K562 (cell line): ENCODE measurements around the gene VPS33B. TPM values are rescaled to one million over a fixed set of nuclear protein-coding genes. Genes with fewer than 3 reads are reported as not detected.

Experiments
- ARID1B ChIP-seq: fragments of 450-650 bp; IDR thresholded peaks from 2 replicates; pipeline ENCODE4 v1.6.1; 2016; ENCODE audit warnings: antibody characterized with exemption, mild to moderate bottlenecking, inconsistent platforms
- HNRNPK ChIP-seq: fragments of 200-400 bp; formaldehyde crosslinking; IDR thresholded peaks from one replicate; pipeline ENCODE4 v1.6.1; 2018; ENCODE audit warnings: mild to moderate bottlenecking, low read depth, low read length; ENCODE audit not compliant: poor library complexity, severe bottlenecking
- MEF2A ChIP-seq: IDR thresholded peaks from 2 replicates; pipeline ENCODE4 v1.6.1; 2011; ENCODE audit warnings: low read depth, mild to moderate bottlenecking, low read length, moderate library complexity; ENCODE audit not compliant: control insufficient read depth
- NFXL1 ChIP-seq: fragments of 450-650 bp; formaldehyde crosslinking; IDR thresholded peaks from 2 replicates; pipeline ENCODE4 v1.4.0; 2021; ENCODE audit warnings: mild to moderate bottlenecking
- RAD21 ChIP-seq, 2 experiments: fragments of 250-450 bp in 1 of 2; fragments of 450-650 bp in 1 of 2; sonication (Bioruptor Pico) in 1 of 2; formaldehyde crosslinking in 1 of 2; IDR thresholded peaks in 1 of 2; conservative IDR thresholded peaks in 1 of 2; 2 replicates each; pipeline versions ENCODE4 v1.4.0 to v1.8.0; 2020 to 2022; ENCODE audit warnings: mild to moderate bottlenecking in 2 of 2, moderate library complexity in 1 of 2
- RBM34 ChIP-seq: fragments of 200-400 bp; formaldehyde crosslinking; IDR thresholded peaks from 2 replicates; pipeline ENCODE4 v1.6.1; 2018; ENCODE audit warnings: low read length, borderline replicate concordance; ENCODE audit not compliant: insufficient read depth
- XRCC3 ChIP-seq: fragments of 450-650 bp; IDR thresholded peaks from 2 replicates; pipeline ENCODE4 v1.6.1; 2017; ENCODE audit warnings: mild to moderate bottlenecking, moderate library complexity
- ZBTB17 ChIP-seq: fragments of 450-650 bp; formaldehyde crosslinking; IDR thresholded peaks from 2 replicates; pipeline ENCODE4 v1.4.0; 2020; ENCODE audit warnings: mild to moderate bottlenecking
- ZNF175 ChIP-seq: fragments of 200-800 bp; sonication (Bioruptor generic); IDR thresholded peaks from 2 replicates; pipeline ENCODE4 v1.6.1; 2016; ENCODE audit warnings: low read depth, mild to moderate bottlenecking, missing genetic modification characterization, missing compliant biosample characterization
- polyA plus RNA-seq, 8 experiments: library from polyadenylated mRNA; depleted of rRNA in 4 of 8; stranded (reverse) in 5 of 8; unstranded in 3 of 8; fragments of >200 nt; fragmentation: Nextera tagmentation in 2 of 8; fragmentation: Illumina TruSeq in 1 of 8; extraction: Ambion mirVana in 2 of 8; extraction: Trizol in 1 of 8; gene quantifications; 2 replicates each; pipeline versions ENCODE4 v1.2.1 to v1.2.3, GENCODE V29; 2011 to 2014; ENCODE audit warnings: inconsistent platforms in 1 of 8, missing spikeins in 1 of 8
- total RNA-seq, 7 experiments: library from RNA; depleted of rRNA in 6 of 7; stranded (reverse); fragments of >200 nt in 6 of 7; fragmentation: Illumina TruSeq in 2 of 7; extraction: Trizol in 2 of 7; gene quantifications; 2 replicates each; pipeline versions ENCODE4 v1.2.1 to v1.2.3, GENCODE V29; 2011 to 2021; ENCODE audit warnings: low replicate concordance in 1 of 7
- TF ChIP-seq, protein P1 (sequence below), 2 experiments: fragments of 450-650 bp; formaldehyde crosslinking in 1 of 2; IDR thresholded peaks; 2 replicates each; pipeline versions ENCODE4 v1.4.0 to v1.6.1; 2014 to 2020; ENCODE audit warnings: mild to moderate bottlenecking in 2 of 2, borderline replicate concordance in 1 of 2, low read depth in 1 of 2
- TF ChIP-seq, protein P2 (sequence below), 2 experiments: IDR thresholded peaks; 2 replicates each; pipeline ENCODE4 v1.6.1; 2011; ENCODE audit warnings: borderline replicate concordance in 1 of 2, control low read depth in 1 of 2, low read depth in 1 of 2, low read length in 1 of 2, mild to moderate bottlenecking in 1 of 2, mixed read lengths in 1 of 2, moderate library complexity in 1 of 2; ENCODE audit not compliant: insufficient read depth in 1 of 2, insufficient read length in 1 of 2, poor library complexity in 1 of 2, severe bottlenecking in 1 of 2; ENCODE audit errors: extremely low read depth in 1 of 2

VPS33B gene
- total and polyA plus RNA-seq, 9 of the 15 experiments (the other 6 are each of a cell fraction or from before 2014, with no cell fraction given) = 9.4 to 25.5 (median 14.8) TPM

DNA sequence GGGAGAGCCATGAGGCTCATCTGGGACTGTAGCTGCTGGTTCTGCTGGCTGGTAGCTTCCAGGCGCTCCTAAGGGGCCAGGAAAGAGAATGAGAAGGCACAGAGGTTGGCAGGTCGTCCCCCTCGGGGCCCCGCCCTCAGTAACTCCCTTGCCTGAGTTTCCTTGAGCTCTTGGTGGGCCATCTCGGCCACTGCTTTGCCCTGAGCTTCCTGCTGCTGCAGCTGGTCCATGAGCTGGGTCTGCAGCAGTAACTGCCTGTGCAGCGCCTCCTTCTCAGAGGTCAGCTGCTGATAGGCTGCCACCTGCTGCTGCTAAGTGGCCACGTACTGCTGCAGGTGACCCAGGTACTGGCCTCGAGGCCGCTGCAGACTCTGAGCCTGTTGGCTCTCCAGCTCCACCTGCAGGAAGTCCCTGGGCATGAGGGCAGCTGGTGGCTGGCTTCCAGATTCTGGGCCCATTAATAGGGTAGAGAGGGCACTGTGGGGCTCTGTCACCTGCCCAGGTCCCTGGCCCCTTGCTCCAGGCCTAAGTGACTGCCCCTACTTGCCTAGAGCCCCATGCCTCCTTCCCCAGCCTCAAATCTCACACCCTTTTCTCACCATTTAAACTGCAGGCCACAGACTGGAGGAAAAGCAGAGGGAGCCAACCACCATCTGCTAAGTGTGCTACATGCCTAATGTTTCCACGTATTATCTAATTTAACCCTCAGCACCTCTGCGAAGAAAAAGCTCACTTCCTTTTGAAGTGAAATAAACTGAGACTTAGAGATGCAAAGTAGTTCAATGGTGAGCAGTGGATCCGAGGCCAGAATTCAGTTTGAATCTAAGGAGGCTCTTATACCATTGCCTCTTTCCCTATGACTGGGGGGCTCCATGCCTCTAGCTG is 10.8 kb upstream of the VPS33B start (continued):
- TF ChIP-seq, protein P1, sequence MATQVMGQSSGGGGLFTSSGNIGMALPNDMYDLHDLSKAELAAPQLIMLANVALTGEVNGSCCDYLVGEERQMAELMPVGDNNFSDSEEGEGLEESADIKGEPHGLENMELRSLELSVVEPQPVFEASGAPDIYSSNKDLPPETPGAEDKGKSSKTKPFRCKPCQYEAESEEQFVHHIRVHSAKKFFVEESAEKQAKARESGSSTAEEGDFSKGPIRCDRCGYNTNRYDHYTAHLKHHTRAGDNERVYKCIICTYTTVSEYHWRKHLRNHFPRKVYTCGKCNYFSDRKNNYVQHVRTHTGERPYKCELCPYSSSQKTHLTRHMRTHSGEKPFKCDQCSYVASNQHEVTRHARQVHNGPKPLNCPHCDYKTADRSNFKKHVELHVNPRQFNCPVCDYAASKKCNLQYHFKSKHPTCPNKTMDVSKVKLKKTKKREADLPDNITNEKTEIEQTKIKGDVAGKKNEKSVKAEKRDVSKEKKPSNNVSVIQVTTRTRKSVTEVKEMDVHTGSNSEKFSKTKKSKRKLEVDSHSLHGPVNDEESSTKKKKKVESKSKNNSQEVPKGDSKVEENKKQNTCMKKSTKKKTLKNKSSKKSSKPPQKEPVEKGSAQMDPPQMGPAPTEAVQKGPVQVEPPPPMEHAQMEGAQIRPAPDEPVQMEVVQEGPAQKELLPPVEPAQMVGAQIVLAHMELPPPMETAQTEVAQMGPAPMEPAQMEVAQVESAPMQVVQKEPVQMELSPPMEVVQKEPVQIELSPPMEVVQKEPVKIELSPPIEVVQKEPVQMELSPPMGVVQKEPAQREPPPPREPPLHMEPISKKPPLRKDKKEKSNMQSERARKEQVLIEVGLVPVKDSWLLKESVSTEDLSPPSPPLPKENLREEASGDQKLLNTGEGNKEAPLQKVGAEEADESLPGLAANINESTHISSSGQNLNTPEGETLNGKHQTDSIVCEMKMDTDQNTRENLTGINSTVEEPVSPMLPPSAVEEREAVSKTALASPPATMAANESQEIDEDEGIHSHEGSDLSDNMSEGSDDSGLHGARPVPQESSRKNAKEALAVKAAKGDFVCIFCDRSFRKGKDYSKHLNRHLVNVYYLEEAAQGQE (IDR thresholded peaks at IDR 0.05; ENCODE audit: borderline replicate concordance) = peak; percentile 82; the same call in 1 of the 2 replicates
- TF ChIP-seq, protein P1 (CRISPR knock-in tag; IDR thresholded peaks at IDR 0.05; ENCODE audit: low read depth) = no peak
- TF ChIP-seq ZBTB17 (CRISPR knock-in tag) = 0 out of 2 replicates have a peak, but pooled peaks have one; percentile 46
- TF ChIP-seq ZNF175 (CRISPR knock-in tag) = no peak
- no peak for TF ChIP-seq NFXL1 (CRISPR knock-in tag)
- no peak for TF ChIP-seq HNRNPK
- no peak for TF ChIP-seq XRCC3
- TF ChIP-seq RAD21 (CRISPR knock-in tag; conservative IDR thresholded peaks at IDR 0.05 in 1 of 2, IDR thresholded peaks at IDR 0.05 in 1 of 2) = peak; percentile 68 to 90
- peak; percentile 12; the same call in 1 of the 2 replicates for TF ChIP-seq ARID1B
- TF ChIP-seq, protein P2, sequence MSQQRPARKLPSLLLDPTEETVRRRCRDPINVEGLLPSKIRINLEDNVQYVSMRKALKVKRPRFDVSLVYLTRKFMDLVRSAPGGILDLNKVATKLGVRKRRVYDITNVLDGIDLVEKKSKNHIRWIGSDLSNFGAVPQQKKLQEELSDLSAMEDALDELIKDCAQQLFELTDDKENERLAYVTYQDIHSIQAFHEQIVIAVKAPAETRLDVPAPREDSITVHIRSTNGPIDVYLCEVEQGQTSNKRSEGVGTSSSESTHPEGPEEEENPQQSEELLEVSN (IDR thresholded peaks at IDR 0.05; ENCODE audit: borderline replicate concordance in 1 of 2, extremely low read depth in 1 of 2, insufficient read depth in 1 of 2, insufficient read length in 1 of 2, low read depth in 1 of 2, low read length in 1 of 2, poor library complexity in 1 of 2, severe bottlenecking in 1 of 2) = peak in 1 of 2 experiments; percentile 13
- TF ChIP-seq MEF2A = no peak
- no peak for TF ChIP-seq RBM34
